ENCODE measurements around the gene DPRX.

The DPRX gene

DNA sequence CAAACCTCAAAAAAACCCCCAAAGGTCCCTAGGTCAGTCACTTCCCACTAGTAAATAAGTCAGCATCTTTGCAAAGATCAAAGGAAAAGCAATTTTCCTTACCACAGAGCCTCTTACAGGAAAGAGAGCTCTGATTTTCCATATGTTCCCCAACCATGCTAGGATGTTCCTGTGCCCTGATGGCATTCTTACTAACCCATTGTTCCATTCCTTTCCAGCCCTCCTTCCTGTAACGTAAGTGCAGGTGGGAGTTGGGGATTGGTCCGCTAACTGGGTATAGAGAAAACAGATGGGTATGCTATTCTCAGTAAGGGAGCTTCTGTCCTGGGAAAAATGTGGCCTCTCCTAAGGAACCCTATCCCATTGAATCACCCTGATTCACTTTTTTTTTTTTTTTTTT, 14.3 kb downstream of the DPRX start:
- no CpG with 5 or more reads among the region's 2 CpGs for WGBS
- Histone ChIP-seq H2BK5ac (ENCODE audit: low read depth, low read length, poor library complexity, severe bottlenecking) (no peak overlapping the region), H3K23ac (ENCODE audit: low read length in 2 of 2) (no peak overlapping the region), H3K27me3 (ENCODE audit: control insufficient read depth in 1 of 2, insufficient read depth in 1 of 2, low read length in 2 of 2) (no peaks in the 10 kb centered on the region), H3K18ac (ENCODE audit: low read depth in 1 of 2, low read length in 2 of 2) (no peak overlapping the region), H2AFZ (ENCODE audit: low read depth, low read length) (no peak overlapping the region), H3K4me3 (ENCODE audit: insufficient read depth in 1 of 2, low read depth in 1 of 2, low read length in 2 of 2) (no peak overlapping the region), H2BK120ac (ENCODE audit: low read depth, low read length) (no peak overlapping the region), H3K36me3 (ENCODE audit: control insufficient read depth in 1 of 2, insufficient read depth in 2 of 2, low read depth in 1 of 2, low read length in 2 of 2) (no peaks in the 10 kb centered on the region), H4K91ac (ENCODE audit: low read length) (no peak overlapping the region), H3K4ac (ENCODE audit: low read depth in 1 of 2, low read length in 2 of 2) (no peak overlapping the region), H3K9me3 (ENCODE audit: control insufficient read depth, low read length) (peaks cover 3% of the 10 kb centered on the region), H3K9ac (ENCODE audit: low read length) (no peak overlapping the region), H2AK5ac (ENCODE audit: low read length, severe bottlenecking) (no peak overlapping the region), H3K4me1 (ENCODE audit: control insufficient read depth, insufficient read depth, low read depth, low read length) (no peaks in the 10 kb centered on the region), H3K4me2 (ENCODE audit: low read length, poor library complexity, severe bottlenecking) (no peak overlapping the region), H3K27ac (ENCODE audit: low read length, poor library complexity, severe bottlenecking) (no peak overlapping the region), H2BK12ac (ENCODE audit: low read length in 2 of 2) (no peak overlapping the region), H2BK15ac (ENCODE audit: low read depth, poor library complexity, severe bottlenecking) (no peak overlapping the region), H3K14ac (ENCODE audit: low read length in 2 of 2) (no peak overlapping the region), H4K8ac (ENCODE audit: low read length) (no peak overlapping the region), H3K79me1 (replicated peaks; ENCODE audit: low read length, poor library complexity, severe bottlenecking) (no peaks in the 10 kb centered on the region)
- no peak for DNase-seq

DNA sequence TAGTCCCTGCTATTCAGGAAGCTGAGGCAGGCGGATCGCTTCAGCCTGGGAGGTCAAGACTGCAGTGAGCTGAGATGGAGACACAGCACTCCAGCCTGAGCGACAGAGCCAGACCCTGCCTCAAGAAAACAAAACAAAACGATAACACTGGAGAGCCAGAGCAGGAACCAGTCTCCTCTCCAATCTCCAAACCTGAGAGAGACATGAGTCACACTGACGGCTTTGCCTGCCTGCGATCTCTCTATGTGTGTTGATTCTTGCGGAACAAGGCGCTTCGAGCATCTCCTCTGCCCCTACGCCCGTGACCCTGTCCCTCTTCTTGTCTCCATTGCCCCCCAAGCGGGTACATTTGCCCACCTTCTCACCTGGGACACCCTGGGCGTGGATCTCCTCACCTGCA, 15.6 kb downstream of the DPRX start:
- H4K8ac ChIP-seq (ENCODE audit: low read length): no peak overlapping the region
- no peak overlapping the region for H3K27ac ChIP-seq (ENCODE audit: low read length, poor library complexity, severe bottlenecking)
- H2BK120ac ChIP-seq (ENCODE audit: low read depth, low read length): no peak overlapping the region
- H2BK15ac ChIP-seq (ENCODE audit: low read depth, poor library complexity, severe bottlenecking): no peak overlapping the region
- H3K9ac ChIP-seq (ENCODE audit: low read length): no peak overlapping the region
- H2AK5ac ChIP-seq (ENCODE audit: low read length, severe bottlenecking): no peak overlapping the region
- 86% methylated on average over 13 of the region's 13 CpGs for WGBS
- no peak for DNase-seq
- no peak overlapping the region for H3K14ac ChIP-seq (ENCODE audit: low read length in 2 of 2)
- no peak overlapping the region for H2AFZ ChIP-seq (ENCODE audit: low read depth, low read length)
- no peak overlapping the region for H4K91ac ChIP-seq (ENCODE audit: low read length)
- no peaks in the 10 kb centered on the region for H3K36me3 ChIP-seq (ENCODE audit: control insufficient read depth in 1 of 2, insufficient read depth in 2 of 2, low read depth in 1 of 2, low read length in 2 of 2)
- H2BK5ac ChIP-seq (ENCODE audit: low read depth, low read length, poor library complexity, severe bottlenecking): no peak overlapping the region
- no peak overlapping the region for H3K4me3 ChIP-seq (ENCODE audit: insufficient read depth in 1 of 2, low read depth in 1 of 2, low read length in 2 of 2)
- H3K79me1 ChIP-seq (replicated peaks; ENCODE audit: low read length, poor library complexity, severe bottlenecking): no peaks in the 10 kb centered on the region
- H3K23ac ChIP-seq (ENCODE audit: low read length in 2 of 2): no peak overlapping the region
- H3K4ac ChIP-seq (ENCODE audit: low read depth in 1 of 2, low read length in 2 of 2): no peak overlapping the region
- no peak overlapping the region for H2BK12ac ChIP-seq (ENCODE audit: low read length in 2 of 2)
- peaks cover 3% of the 10 kb centered on the region for H3K9me3 ChIP-seq (ENCODE audit: control insufficient read depth, low read length)
- no peaks in the 10 kb centered on the region for H3K27me3 ChIP-seq (ENCODE audit: control insufficient read depth in 1 of 2, insufficient read depth in 1 of 2, low read length in 2 of 2)
- no peak overlapping the region for H3K4me2 ChIP-seq (ENCODE audit: low read length, poor library complexity, severe bottlenecking)
- no peak overlapping the region for H3K18ac ChIP-seq (ENCODE audit: low read depth in 1 of 2, low read length in 2 of 2)
- H3K4me1 ChIP-seq (ENCODE audit: control insufficient read depth, insufficient read depth, low read depth, low read length): no peaks in the 10 kb centered on the region

DNA sequence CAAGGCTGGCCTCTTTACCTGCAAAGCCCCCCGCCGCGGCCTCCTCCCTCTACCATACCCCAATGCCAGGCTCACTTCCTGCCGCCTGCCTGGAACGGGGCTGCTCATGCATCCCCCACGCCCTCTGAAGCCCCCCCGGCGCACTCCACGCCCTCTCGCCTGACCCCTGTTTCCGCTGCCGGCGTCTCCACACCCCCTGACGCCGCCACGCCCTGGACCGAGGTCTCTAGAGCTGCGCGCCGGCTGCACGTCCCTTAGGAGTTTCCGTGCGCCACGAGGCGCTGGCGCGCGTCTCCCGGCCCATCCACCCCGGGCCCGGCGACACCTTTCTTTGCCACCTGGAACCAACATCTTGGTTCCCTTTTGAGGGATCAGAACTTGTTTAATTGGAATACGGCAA, 16.0 kb downstream of the DPRX start:
- Histone ChIP-seq H3K4ac (ENCODE audit: low read depth in 1 of 2, low read length in 2 of 2) (no peak overlapping the region), H3K79me1 (replicated peaks; ENCODE audit: low read length, poor library complexity, severe bottlenecking) (no peaks in the 10 kb centered on the region), H3K27ac (ENCODE audit: low read length, poor library complexity, severe bottlenecking) (no peak overlapping the region), H2BK5ac (ENCODE audit: low read depth, low read length, poor library complexity, severe bottlenecking) (no peak overlapping the region), H2AK5ac (ENCODE audit: low read length, severe bottlenecking) (no peak overlapping the region), H2BK120ac (ENCODE audit: low read depth, low read length) (no peak overlapping the region), H3K9ac (ENCODE audit: low read length) (no peak overlapping the region), H4K8ac (ENCODE audit: low read length) (no peak overlapping the region), H2BK12ac (ENCODE audit: low read length in 2 of 2) (no peak overlapping the region), H3K23ac (ENCODE audit: low read length in 2 of 2) (no peak overlapping the region), H3K9me3 (ENCODE audit: control insufficient read depth, low read length) (peaks cover 3% of the 10 kb centered on the region), H4K91ac (ENCODE audit: low read length) (no peak overlapping the region), H3K14ac (ENCODE audit: low read length in 2 of 2) (no peak overlapping the region), H3K4me3 (ENCODE audit: insufficient read depth in 1 of 2, low read depth in 1 of 2, low read length in 2 of 2) (no peak overlapping the region), H3K4me2 (ENCODE audit: low read length, poor library complexity, severe bottlenecking) (no peak overlapping the region), H2BK15ac (ENCODE audit: low read depth, poor library complexity, severe bottlenecking) (no peak overlapping the region), H2AFZ (ENCODE audit: low read depth, low read length) (no peak overlapping the region), H3K27me3 (ENCODE audit: control insufficient read depth in 1 of 2, insufficient read depth in 1 of 2, low read length in 2 of 2) (no peaks in the 10 kb centered on the region), H3K18ac (ENCODE audit: low read depth in 1 of 2, low read length in 2 of 2) (no peak overlapping the region), H3K4me1 (ENCODE audit: control insufficient read depth, insufficient read depth, low read depth, low read length) (no peaks in the 10 kb centered on the region), H3K36me3 (ENCODE audit: control insufficient read depth in 1 of 2, insufficient read depth in 2 of 2, low read depth in 1 of 2, low read length in 2 of 2) (no peaks in the 10 kb centered on the region)
- WGBS: 97% methylated on average over 33 of the region's 33 CpGs
- DNase-seq: no peak

GRCh38 chr19:53649746-53650593, 18.2 kb downstream of the DPRX start:
- Histone ChIP-seq H3K4me2 (ENCODE audit: low read length, poor library complexity, severe bottlenecking) (no peak overlapping the region), H4K8ac (ENCODE audit: low read length) (no peak overlapping the region), H3K9ac (ENCODE audit: low read length) (no peak overlapping the region), H2AK5ac (ENCODE audit: low read length, severe bottlenecking) (no peak overlapping the region), H3K4ac (ENCODE audit: low read depth in 1 of 2, low read length in 2 of 2) (no peak overlapping the region), H3K4me1 (ENCODE audit: control insufficient read depth, insufficient read depth, low read depth, low read length) (no peaks in the 10 kb centered on the region), H3K27me3 (ENCODE audit: control insufficient read depth in 1 of 2, insufficient read depth in 1 of 2, low read length in 2 of 2) (no peaks in the 10 kb centered on the region), H2BK12ac (ENCODE audit: low read length in 2 of 2) (no peak overlapping the region), H3K27ac (ENCODE audit: low read length, poor library complexity, severe bottlenecking) (no peak overlapping the region), H2BK5ac (ENCODE audit: low read depth, low read length, poor library complexity, severe bottlenecking) (no peak overlapping the region), H3K4me3 (ENCODE audit: insufficient read depth in 1 of 2, low read depth in 1 of 2, low read length in 2 of 2) (no peak overlapping the region), H3K36me3 (ENCODE audit: control insufficient read depth in 1 of 2, insufficient read depth in 2 of 2, low read depth in 1 of 2, low read length in 2 of 2) (no peaks in the 10 kb centered on the region), H3K9me3 (ENCODE audit: control insufficient read depth, low read length) (peaks cover 7% of the 10 kb centered on the region), H2AFZ (ENCODE audit: low read depth, low read length) (no peak overlapping the region), H3K14ac (ENCODE audit: low read length in 2 of 2) (no peak overlapping the region), H3K18ac (ENCODE audit: low read depth in 1 of 2, low read length in 2 of 2) (no peak overlapping the region), H2BK120ac (ENCODE audit: low read depth, low read length) (no peak overlapping the region), H4K91ac (ENCODE audit: low read length) (no peak overlapping the region), H2BK15ac (ENCODE audit: low read depth, poor library complexity, severe bottlenecking) (no peak overlapping the region), H3K23ac (ENCODE audit: low read length in 2 of 2) (no peak overlapping the region), H3K79me1 (replicated peaks; ENCODE audit: low read length, poor library complexity, severe bottlenecking) (no peaks in the 10 kb centered on the region)
- WGBS: 93% methylated on average over 32 of the region's 34 CpGs
- no peak for DNase-seq
